H1 (cell line): Measurements from ENCODE around the gene RNASEL. TPM values are rescaled to one million over a fixed set of nuclear protein-coding genes. Genes with fewer than 3 reads are reported as not detected.

Experiments
- CBX5 ChIP-seq: fragments of 300-800, 300-1000 bp; sonication (generic); IDR thresholded peaks from 2 replicates; pipeline ENCODE4 v1.7.1; 2016; ENCODE audit warnings: antibody characterized with exemption, low read length, low read depth
- CHD7 ChIP-seq: fragments of 300-600 bp; sonication (generic); IDR thresholded peaks from 2 replicates; pipeline ENCODE4 v1.7.1; 2012; ENCODE audit warnings: low read length, moderate library complexity, mild to moderate bottlenecking, inconsistent platforms; ENCODE audit not compliant: insufficient replicate concordance
- SP2 ChIP-seq: IDR thresholded peaks from 2 replicates; pipeline ENCODE4 v1.6.1; 2012; ENCODE audit warnings: mild to moderate bottlenecking, low read length, inconsistent platforms
- SUZ12 ChIP-seq: fragments of 200-600 bp; sonication (generic); IDR thresholded peaks from 2 replicates; pipeline ENCODE4 v1.6.1; 2012; ENCODE audit warnings: mild to moderate bottlenecking, inconsistent platforms, low read length, moderate library complexity, mixed read lengths
- YY1 ChIP-seq: IDR thresholded peaks from 2 replicates; pipeline ENCODE4 v1.6.1; 2011; ENCODE audit warnings: low read depth, mild to moderate bottlenecking, low read length
- polyA plus RNA-seq, 7 experiments: library from polyadenylated mRNA; depleted of rRNA in 3 of 7; stranded (reverse) in 5 of 7; unstranded in 2 of 7; fragments of >200 nt in 5 of 7; fragments of 200-250 nt in 2 of 7; gene quantifications; 1 replicate in 5 of 7; 2 replicates in 1 of 7; 4 replicates in 1 of 7; pipeline versions ENCODE4 v1.2.1 to v1.2.3, GENCODE V29; 2011 to 2013; ENCODE audit warnings: missing spikeins in 2 of 7, mixed read lengths in 2 of 7
- total RNA-seq: library from RNA; stranded (reverse); fragmentation: NEBNext Ultra II Directional; extraction: Animal tissue kit (Norgen Biotek cat#: 25700); gene quantifications from 2 replicates; pipeline ENCODE4 v1.2.1, GENCODE V29; 2021
- TF ChIP-seq, protein P1 (sequence below): IDR thresholded peaks from 2 replicates; pipeline ENCODE4 v1.6.1; 2012; ENCODE audit warnings: inconsistent platforms

RNASEL gene
- total and polyA plus RNA-seq, 2 of the 8 experiments (the other 6 are each of a cell fraction or from before 2014, with no cell fraction given): 0.39 to 0.78 TPM

DNA sequence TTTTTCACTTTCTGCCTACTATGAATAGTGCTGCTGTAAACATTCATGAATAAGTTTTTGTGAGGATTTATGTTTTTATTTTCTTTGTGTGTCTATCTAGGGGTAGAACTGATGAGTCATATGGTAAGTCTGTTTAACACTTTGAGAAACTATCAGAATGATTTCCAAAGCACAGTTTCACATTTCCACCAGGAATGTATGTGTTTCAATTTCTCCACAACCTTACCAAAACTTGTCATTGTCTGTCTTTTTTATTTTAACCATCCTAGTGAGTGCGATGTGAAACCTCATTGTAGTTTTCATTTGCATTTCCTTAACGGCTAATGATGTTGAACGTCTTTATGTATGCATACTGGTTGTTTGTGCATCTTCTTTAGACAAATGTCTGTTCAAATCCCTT is 23.5 kb downstream of the RNASEL start (continued):
- no peak for TF ChIP-seq CBX5
- no peak for TF ChIP-seq CHD7
- no peak for TF ChIP-seq YY1
- no peak for TF ChIP-seq SUZ12
- no peak for TF ChIP-seq SP2
- TF ChIP-seq, protein P1, sequence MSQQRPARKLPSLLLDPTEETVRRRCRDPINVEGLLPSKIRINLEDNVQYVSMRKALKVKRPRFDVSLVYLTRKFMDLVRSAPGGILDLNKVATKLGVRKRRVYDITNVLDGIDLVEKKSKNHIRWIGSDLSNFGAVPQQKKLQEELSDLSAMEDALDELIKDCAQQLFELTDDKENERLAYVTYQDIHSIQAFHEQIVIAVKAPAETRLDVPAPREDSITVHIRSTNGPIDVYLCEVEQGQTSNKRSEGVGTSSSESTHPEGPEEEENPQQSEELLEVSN: no peak
